ENCODE measurements around the gene MYO1E. TPM values are rescaled to one million over a fixed set of nuclear protein-coding genes. Genes with fewer than 3 reads are reported as not detected.

Gene MYO1E
- total and polyA plus RNA-seq, 2 of the 8 experiments (the other 6 are each of a cell fraction or from before 2014, with no cell fraction given) = 19.6 to 142 TPM

DNA sequence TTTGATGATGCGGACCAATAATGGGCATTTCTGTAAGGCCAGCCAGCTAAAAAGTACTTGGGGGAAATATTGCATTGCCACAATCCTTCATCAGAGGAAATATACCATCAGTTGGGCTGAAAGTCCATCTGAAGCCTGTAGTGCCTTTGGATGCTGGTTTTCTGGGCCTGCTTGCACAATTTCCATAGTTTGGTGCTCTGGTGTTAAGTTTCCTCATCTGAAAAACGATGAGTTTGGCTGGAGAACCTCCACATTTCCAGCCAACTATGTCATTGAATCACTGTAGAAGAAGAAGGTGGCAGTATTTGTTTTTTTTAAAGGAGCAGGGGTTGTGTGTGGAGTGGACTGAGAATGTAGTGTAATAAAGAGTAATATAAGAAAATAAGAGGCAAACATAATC lies 257.6 kb downstream of the MYO1E start:
- Histone ChIP-seq H2AFZ (ENCODE audit: low read length) (no peak overlapping the region), H3K79me2 (ENCODE audit: control insufficient read depth in 1 of 2, insufficient read depth in 2 of 2, low read length in 2 of 2) (no peaks in the 10 kb centered on the region; a peak in 1 of 4 replicates), H2BK120ac (replicated peaks; ENCODE audit: low read depth, low read length) (no peak overlapping the region), H4K20me1 (replicated peaks in 1 of 2; ENCODE audit: control insufficient read depth in 1 of 2, insufficient read depth in 2 of 2, low read length in 2 of 2) (no peaks in the 10 kb centered on the region), H4K5ac (ENCODE audit: insufficient read length, low read depth, low read length) (no peak overlapping the region), H2BK12ac (ENCODE audit: low read depth, low read length) (no peak overlapping the region), H2AK5ac (ENCODE audit: low read depth, low read length) (no peak overlapping the region), H3K23ac (ENCODE audit: insufficient read length) (no peak overlapping the region), H3K36me3 (ENCODE audit: control insufficient read depth in 2 of 4, insufficient read depth in 4 of 4, low read length in 3 of 4) (peaks cover 20 to 78% (median 64%) of the 10 kb centered on the region in 4 experiments), H3K27ac (ENCODE audit: low read depth, low read length) (no peak overlapping the region), H3K4ac (replicated peaks; ENCODE audit: insufficient read length, low read depth, low read length) (no peak overlapping the region), H3K27me3 (replicated peaks in 1 of 4; ENCODE audit: control insufficient read depth in 3 of 4, extremely low read depth in 1 of 4, insufficient read depth in 3 of 4, low read length in 3 of 4) (no peaks in the 10 kb centered on the region), H2BK20ac (ENCODE audit: low read length) (no peak overlapping the region), H2BK15ac (ENCODE audit: low read length) (no peak overlapping the region), H4K8ac (ENCODE audit: extremely low read depth, insufficient read depth, low read length) (no peak overlapping the region), H3K14ac (ENCODE audit: insufficient read length) (no peak overlapping the region), H3K56ac (replicated peaks; ENCODE audit: insufficient read length, low read depth, low read length) (no peak overlapping the region), H3K9ac (replicated peaks in 1 of 4; ENCODE audit: extremely low read depth in 1 of 4, low read depth in 3 of 4, low read length in 3 of 4) (no peak overlapping the region), H3K4me1 (replicated peaks in 1 of 4; ENCODE audit: control insufficient read depth in 3 of 4, insufficient read depth in 4 of 4, low read length in 3 of 4) (no peaks in the 10 kb centered on the region), H3K18ac (ENCODE audit: extremely low read depth, low read length) (no peak overlapping the region), H3K9me3 (ENCODE audit: insufficient read depth in 2 of 2, low read depth in 1 of 2, low read length in 1 of 2) (no peaks in the 10 kb centered on the region), H3K4me3 (ENCODE audit: extremely low read depth in 1 of 4, insufficient read depth in 2 of 4, low read depth in 3 of 4, low read length in 4 of 4) (no peak overlapping the region), H3K23me2 (ENCODE audit: low read depth, low read length) (no peaks in the 10 kb centered on the region; the same call in 1 of the 2 replicates), H3K79me1 (ENCODE audit: low read depth, low read length) (no peaks in the 10 kb centered on the region), H3K4me2 (ENCODE audit: insufficient read depth in 1 of 2, low read depth in 2 of 2, low read length in 2 of 2) (no peak overlapping the region), H2BK5ac (ENCODE audit: low read depth, low read length) (no peak overlapping the region), H4K91ac (replicated peaks; ENCODE audit: insufficient read length, low read length) (no peak overlapping the region)
- no peak for TF ChIP-seq PHF8 (conservative IDR thresholded peaks at IDR 0.05; ENCODE audit: low read depth, low read length)
- no peak for TF ChIP-seq CEBPB (IDR thresholded peaks at IDR 0.05; ENCODE audit: low read depth, low read length)
- TF ChIP-seq SIRT6 (IDR thresholded peaks at IDR 0.05; ENCODE audit: low read length) = no peak
- no peak for TF ChIP-seq KDM4A (IDR thresholded peaks at IDR 0.05; ENCODE audit: low read depth, low read length, severe bottlenecking)
- no peak for TF ChIP-seq CBX8 (IDR thresholded peaks at IDR 0.05; ENCODE audit: borderline replicate concordance, low read depth, low read length)
- no peak for TF ChIP-seq CTBP2 (IDR thresholded peaks at IDR 0.05; ENCODE audit: borderline replicate concordance, insufficient read depth, insufficient read length, low read length)
- no peak for TF ChIP-seq RFX5 (IDR thresholded peaks at IDR 0.05; ENCODE audit: borderline replicate concordance, low read depth, low read length)
- TF ChIP-seq SP1 (IDR thresholded peaks at IDR 0.05; ENCODE audit: low read depth, low read length) = no peak
- no peak for TF ChIP-seq SUZ12 (IDR thresholded peaks at IDR 0.05; ENCODE audit: low read length)
- TF ChIP-seq SIX5 (IDR thresholded peaks at IDR 0.05; ENCODE audit: low read depth, low read length) = no peak
- FAIRE-seq = no peak
- CTCF ChIA-PET (ENCODE audit: partially characterized antibody) = interaction anchor here (1.4 kb wide), 1 partner anchor 9 kb away, joined by 4 read pairs; no protein-coding TSS in a partner anchor
- POLR2A ChIA-PET (ENCODE audit: partially characterized antibody) = no interaction called here
- WGBS, 2 experiments (ENCODE audit: extremely low coverage in 1 of 2, insufficient coverage in 1 of 2, insufficient read length in 1 of 2, insufficient replicate concordance in 2 of 2, low coverage in 1 of 2, low lambda C conversion rate in 2 of 2, missing lambda C conversion rate in 1 of 2) = 90% methylated on average over 2 of the region's 2 CpGs; no CpG with 5 or more reads in 1 of the 2 experiments
- no peak for DNase-seq (ENCODE audit: low read depth in 1 of 2, low spot score in 2 of 2)
